ENCODE measurements around the gene MYO1D.

- no peak for TF ChIP-seq TAF1 (IDR thresholded peaks at IDR 0.05; ENCODE audit: low read depth)
- TF ChIP-seq MAX (IDR thresholded peaks at IDR 0.05), result no peak
- no peak for TF ChIP-seq REST (IDR thresholded peaks at IDR 0.05; ENCODE audit: low read depth)
- TF ChIP-seq EGR1 (IDR thresholded peaks at IDR 0.05), result no peak
- TF ChIP-seq RAD21 (IDR thresholded peaks at IDR 0.05; ENCODE audit: low read depth), result no peak
- TF ChIP-seq CREB1 (IDR thresholded peaks at IDR 0.05; ENCODE audit: low read depth), result no peak
Measured at GRCh38 chr17:32777436-32777835, 99.5 kb downstream of the MYO1D start.

Measured in Ishikawa (cell line).